ENCODE results near the gene AKAP9. TPM values are rescaled to one million over a fixed set of nuclear protein-coding genes. Genes with fewer than 3 reads are reported as not detected.

AKAP9 gene
- total RNA-seq, 1 experiment from 2014 or later: 62.6 TPM

- POLR2A ChIA-PET (ENCODE audit: low non-redundant PET): no interaction called here
- CTCF ChIA-PET: no interaction called here
- no peaks in the 10 kb centered on the region for H3K9me3 ChIP-seq (ENCODE audit: low read depth, low read length, poor library complexity, severe bottlenecking)
- H3K4me3 ChIP-seq (ENCODE audit: low read depth, low read length, poor library complexity, severe bottlenecking): no peak overlapping the region
- no peak for DNase-seq (ENCODE audit: low spot score)
- TF ChIP-seq EZH2 (IDR thresholded peaks at IDR 0.05; ENCODE audit: borderline replicate concordance, low read depth, low read length, poor library complexity, severe bottlenecking) (no peak), CTCF (conservative IDR thresholded peaks at IDR 0.05; ENCODE audit: low read depth, low read length) (no peak)
- H3K27ac ChIP-seq (ENCODE audit: low read depth, low read length, poor library complexity, severe bottlenecking): no peak overlapping the region
- no peaks in the 10 kb centered on the region for H3K4me1 ChIP-seq (ENCODE audit: insufficient read depth, low read length, poor library complexity, severe bottlenecking)
- H3K36me3 ChIP-seq (ENCODE audit: insufficient read depth, low read length, poor library complexity, severe bottlenecking): peaks cover 76% of the 10 kb centered on the region
- intact Hi-C loops (cut with micrococcal nuclease; ENCODE audit: unreplicated experiment): no loop called here
- H3K27me3 ChIP-seq (replicated peaks; ENCODE audit: insufficient read depth, low read depth, low read length, poor library complexity): no peaks in the 10 kb centered on the region
- no TSS peak for BruUV-seq (replicated peaks)
Observed at GRCh38 chr7:92088266-92088665, 147.6 kb downstream of the AKAP9 start.

GRCh38 chr7:92092210-92092609 lies 151.5 kb downstream of the AKAP9 start:
- peaks cover 49% of the 10 kb centered on the region for H3K36me3 ChIP-seq (ENCODE audit: insufficient read depth, low read length, poor library complexity, severe bottlenecking)
- DNase-seq (ENCODE audit: low spot score): no peak
- no peaks in the 10 kb centered on the region for H3K9me3 ChIP-seq (ENCODE audit: low read depth, low read length, poor library complexity, severe bottlenecking)
- no peak overlapping the region for H3K27ac ChIP-seq (ENCODE audit: low read depth, low read length, poor library complexity, severe bottlenecking)
- H3K4me3 ChIP-seq (ENCODE audit: low read depth, low read length, poor library complexity, severe bottlenecking): no peak overlapping the region
- no TSS peak for BruUV-seq (replicated peaks)
- H3K4me1 ChIP-seq (ENCODE audit: insufficient read depth, low read length, poor library complexity, severe bottlenecking): no peaks in the 10 kb centered on the region
- ChIA-PET POLR2A (ENCODE audit: low non-redundant PET) (interaction anchor here (0.6 kb wide), 2 partner anchors 10 to 831 kb away, joined by 4 read pairs; no protein-coding TSS in a partner anchor), CTCF (no interaction called here)
- TF ChIP-seq EZH2 (IDR thresholded peaks at IDR 0.05; ENCODE audit: borderline replicate concordance, low read depth, low read length, poor library complexity, severe bottlenecking) (no peak), CTCF (conservative IDR thresholded peaks at IDR 0.05; ENCODE audit: low read depth, low read length) (no peak)
- intact Hi-C loops (cut with micrococcal nuclease; ENCODE audit: unreplicated experiment): no loop called here
- H3K27me3 ChIP-seq (replicated peaks; ENCODE audit: insufficient read depth, low read depth, low read length, poor library complexity): no peaks in the 10 kb centered on the region

- Histone ChIP-seq H3K27me3 (replicated peaks; ENCODE audit: insufficient read depth, low read depth, low read length, poor library complexity) (no peaks in the 10 kb centered on the region), H3K9me3 (ENCODE audit: low read depth, low read length, poor library complexity, severe bottlenecking) (no peaks in the 10 kb centered on the region), H3K27ac (ENCODE audit: low read depth, low read length, poor library complexity, severe bottlenecking) (no peak overlapping the region), H3K4me3 (ENCODE audit: low read depth, low read length, poor library complexity, severe bottlenecking) (no peak overlapping the region), H3K36me3 (ENCODE audit: insufficient read depth, low read length, poor library complexity, severe bottlenecking) (peaks cover 38% of the 10 kb centered on the region), H3K4me1 (ENCODE audit: insufficient read depth, low read length, poor library complexity, severe bottlenecking) (no peaks in the 10 kb centered on the region)
- CTCF ChIA-PET: no interaction called here
- POLR2A ChIA-PET (ENCODE audit: low non-redundant PET): no interaction called here
- no peak for DNase-seq (ENCODE audit: low spot score)
- TF ChIP-seq EZH2 (IDR thresholded peaks at IDR 0.05; ENCODE audit: borderline replicate concordance, low read depth, low read length, poor library complexity, severe bottlenecking) (no peak), CTCF (conservative IDR thresholded peaks at IDR 0.05; ENCODE audit: low read depth, low read length) (no peak)
- no TSS peak for BruUV-seq (replicated peaks)
- intact Hi-C loops (cut with micrococcal nuclease; ENCODE audit: unreplicated experiment): no loop called here
Observed at GRCh38 chr7:92095380-92095779, 154.7 kb downstream of the AKAP9 start.

Data from A673 (cell line).